ENCODE measurements around the gene NRF1.
"Not testable (repeated sequence)": the region's sequence is repeated elsewhere in the genome, so short reads cannot be mapped to it uniquely, and the experiment has no call there.

NRF1 gene

GRCh38 chr7:129669901-129670300 lies 58.4 kb downstream of the NRF1 start:
- Histone ChIP-seq H3K4me3 (ENCODE audit: low read length) (no peak overlapping the region), H3K4me1 (ENCODE audit: control insufficient read depth, insufficient read depth, low read length) (peaks cover 4% of the 10 kb centered on the region), H3K9me3 (ENCODE audit: control insufficient read depth, low read length) (no peaks in the 10 kb centered on the region), H3K36me3 (ENCODE audit: control insufficient read depth, insufficient read depth, low read length, severe bottlenecking) (peaks cover 23% of the 10 kb centered on the region), H3K9ac (ENCODE audit: low read length) (no peak overlapping the region), H3K27me3 (replicated peaks; ENCODE audit: control insufficient read depth, insufficient read depth, low read length) (no peaks in the 10 kb centered on the region)
- DNase-seq (ENCODE audit: low read depth), result no peak

GRCh38 chr7:129670656-129671055 lies 59.1 kb downstream of the NRF1 start:
- H3K9ac ChIP-seq (ENCODE audit: low read length), result no peak overlapping the region

GRCh38 chr7:129671266-129671665 lies 59.7 kb downstream of the NRF1 start:
- Histone ChIP-seq H3K36me3 (ENCODE audit: control insufficient read depth, insufficient read depth, low read length, severe bottlenecking) (peaks cover 34% of the 10 kb centered on the region), H3K4me3 (ENCODE audit: low read length) (no peak overlapping the region), H3K9me3 (ENCODE audit: control insufficient read depth, low read length) (peaks cover 5% of the 10 kb centered on the region), H3K4me1 (ENCODE audit: control insufficient read depth, insufficient read depth, low read length) (no peaks in the 10 kb centered on the region), H3K27me3 (replicated peaks; ENCODE audit: control insufficient read depth, insufficient read depth, low read length) (no peaks in the 10 kb centered on the region), H3K9ac (ENCODE audit: low read length) (no peak overlapping the region)
- DNase-seq (ENCODE audit: low read depth), result no peak

More at GRCh38 chr7:129670656-129671055, 59.1 kb downstream of the NRF1 start:
- H3K9me3 ChIP-seq (ENCODE audit: control insufficient read depth, low read length), result peaks cover 5% of the 10 kb centered on the region
- no peaks in the 10 kb centered on the region for H3K27me3 ChIP-seq (replicated peaks; ENCODE audit: control insufficient read depth, insufficient read depth, low read length)
- no peak overlapping the region for H3K4me3 ChIP-seq (ENCODE audit: low read length)
- H3K4me1 ChIP-seq (ENCODE audit: control insufficient read depth, insufficient read depth, low read length), result no peaks in the 10 kb centered on the region
- H3K36me3 ChIP-seq (ENCODE audit: control insufficient read depth, insufficient read depth, low read length, severe bottlenecking), result peaks cover 30% of the 10 kb centered on the region
- DNase-seq (ENCODE audit: low read depth), result no peak

- DNase-seq (ENCODE audit: low read depth), result not testable (repeated sequence)
Observed at GRCh38 chr7:129674475-129674874, 63.0 kb downstream of the NRF1 start.

GRCh38 chr7:129675521-129675920 lies 64.0 kb downstream of the NRF1 start:
- H3K4me1 ChIP-seq (ENCODE audit: control insufficient read depth, insufficient read depth, low read length), result no peaks in the 10 kb centered on the region
- H3K36me3 ChIP-seq (ENCODE audit: control insufficient read depth, insufficient read depth, low read length, severe bottlenecking), result peaks cover 40% of the 10 kb centered on the region

More at GRCh38 chr7:129674475-129674874, 63.0 kb downstream of the NRF1 start:
- H3K4me1 ChIP-seq (ENCODE audit: control insufficient read depth, insufficient read depth, low read length); H3K9ac ChIP-seq (ENCODE audit: low read length); H3K9me3 ChIP-seq (ENCODE audit: control insufficient read depth, low read length); H3K27me3 ChIP-seq (replicated peaks; ENCODE audit: control insufficient read depth, insufficient read depth, low read length); H3K4me3 ChIP-seq (ENCODE audit: low read length): not testable (repeated sequence)
- peaks cover 40% of the 10 kb centered on the region for H3K36me3 ChIP-seq (ENCODE audit: control insufficient read depth, insufficient read depth, low read length, severe bottlenecking)

GRCh38 chr7:129676017-129676897 lies 64.7 kb downstream of the NRF1 start:
- H3K9ac ChIP-seq (ENCODE audit: low read length), result no peak overlapping the region
- H3K9me3 ChIP-seq (ENCODE audit: control insufficient read depth, low read length), result peaks cover 5% of the 10 kb centered on the region
- H3K27me3 ChIP-seq (replicated peaks; ENCODE audit: control insufficient read depth, insufficient read depth, low read length), result no peaks in the 10 kb centered on the region
- no peak overlapping the region for H3K4me3 ChIP-seq (ENCODE audit: low read length)
- DNase-seq (ENCODE audit: low read depth), result no peak
- peaks cover 40% of the 10 kb centered on the region for H3K36me3 ChIP-seq (ENCODE audit: control insufficient read depth, insufficient read depth, low read length, severe bottlenecking)
- no peaks in the 10 kb centered on the region for H3K4me1 ChIP-seq (ENCODE audit: control insufficient read depth, insufficient read depth, low read length)

More at GRCh38 chr7:129675521-129675920, 64.0 kb downstream of the NRF1 start:
- Histone ChIP-seq H3K27me3 (replicated peaks; ENCODE audit: control insufficient read depth, insufficient read depth, low read length) (no peaks in the 10 kb centered on the region), H3K9me3 (ENCODE audit: control insufficient read depth, low read length) (peaks cover 5% of the 10 kb centered on the region), H3K4me3 (ENCODE audit: low read length) (no peak overlapping the region), H3K9ac (ENCODE audit: low read length) (no peak overlapping the region)
- no peak for DNase-seq (ENCODE audit: low read depth)

- no peak overlapping the region for H3K9ac ChIP-seq (ENCODE audit: low read length)
- H3K36me3 ChIP-seq (ENCODE audit: control insufficient read depth, insufficient read depth, low read length, severe bottlenecking), result peaks cover 26% of the 10 kb centered on the region
- H3K4me3 ChIP-seq (ENCODE audit: low read length), result no peak overlapping the region
- H3K9me3 ChIP-seq (ENCODE audit: control insufficient read depth, low read length), result peaks cover 5% of the 10 kb centered on the region
- no peak for DNase-seq (ENCODE audit: low read depth)
- H3K4me1 ChIP-seq (ENCODE audit: control insufficient read depth, insufficient read depth, low read length), result peaks cover 8% of the 10 kb centered on the region
- H3K27me3 ChIP-seq (replicated peaks; ENCODE audit: control insufficient read depth, insufficient read depth, low read length), result no peaks in the 10 kb centered on the region
Observed at GRCh38 chr7:129677796-129678195, 66.3 kb downstream of the NRF1 start.

- Histone ChIP-seq H3K4me3 (ENCODE audit: low read length) (no peak overlapping the region), H3K36me3 (ENCODE audit: control insufficient read depth, insufficient read depth, low read length, severe bottlenecking) (peaks cover 23% of the 10 kb centered on the region), H3K9ac (ENCODE audit: low read length) (no peak overlapping the region), H3K27me3 (replicated peaks; ENCODE audit: control insufficient read depth, insufficient read depth, low read length) (no peaks in the 10 kb centered on the region), H3K4me1 (ENCODE audit: control insufficient read depth, insufficient read depth, low read length) (peaks cover 8% of the 10 kb centered on the region), H3K9me3 (ENCODE audit: control insufficient read depth, low read length) (peaks cover 5% of the 10 kb centered on the region)
- no peak for DNase-seq (ENCODE audit: low read depth)
Observed at GRCh38 chr7:129678606-129679005, 67.1 kb downstream of the NRF1 start.

- peaks cover 8% of the 10 kb centered on the region for H3K4me1 ChIP-seq (ENCODE audit: control insufficient read depth, insufficient read depth, low read length)
- peaks cover under 1% of the 10 kb centered on the region for H3K9me3 ChIP-seq (ENCODE audit: control insufficient read depth, low read length)
- H3K9ac ChIP-seq (ENCODE audit: low read length), result no peak overlapping the region
- no peaks in the 10 kb centered on the region for H3K27me3 ChIP-seq (replicated peaks; ENCODE audit: control insufficient read depth, insufficient read depth, low read length)
- peaks cover 12% of the 10 kb centered on the region for H3K36me3 ChIP-seq (ENCODE audit: control insufficient read depth, insufficient read depth, low read length, severe bottlenecking)
- no peak for DNase-seq (ENCODE audit: low read depth)
- H3K4me3 ChIP-seq (ENCODE audit: low read length), result no peak overlapping the region
Observed at GRCh38 chr7:129680400-129680799, 68.9 kb downstream of the NRF1 start.

GRCh38 chr7:129684777-129685176 lies 73.3 kb downstream of the NRF1 start:
- no peaks in the 10 kb centered on the region for H3K9me3 ChIP-seq (ENCODE audit: control insufficient read depth, low read length)
- H3K36me3 ChIP-seq (ENCODE audit: control insufficient read depth, insufficient read depth, low read length, severe bottlenecking), result no peaks in the 10 kb centered on the region
- DNase-seq (ENCODE audit: low read depth), result no peak
- no peak overlapping the region for H3K4me3 ChIP-seq (ENCODE audit: low read length)
- peaks cover 8% of the 10 kb centered on the region for H3K4me1 ChIP-seq (ENCODE audit: control insufficient read depth, insufficient read depth, low read length)
- H3K27me3 ChIP-seq (replicated peaks; ENCODE audit: control insufficient read depth, insufficient read depth, low read length), result no peaks in the 10 kb centered on the region
- H3K9ac ChIP-seq (ENCODE audit: low read length), result no peak overlapping the region

GRCh38 chr7:129686063-129686462 lies 74.5 kb downstream of the NRF1 start:
- peaks cover 6% of the 10 kb centered on the region for H3K36me3 ChIP-seq (ENCODE audit: control insufficient read depth, insufficient read depth, low read length, severe bottlenecking)
- no peaks in the 10 kb centered on the region for H3K27me3 ChIP-seq (replicated peaks; ENCODE audit: control insufficient read depth, insufficient read depth, low read length)
- H3K9ac ChIP-seq (ENCODE audit: low read length), result no peak overlapping the region
- DNase-seq (ENCODE audit: low read depth), result no peak
- H3K9me3 ChIP-seq (ENCODE audit: control insufficient read depth, low read length), result no peaks in the 10 kb centered on the region
- H3K4me1 ChIP-seq (ENCODE audit: control insufficient read depth, insufficient read depth, low read length), result peaks cover 8% of the 10 kb centered on the region
- H3K4me3 ChIP-seq (ENCODE audit: low read length), result no peak overlapping the region

Measured in adipocyte (in vitro differentiated cells).